H1 (cell line): ENCODE data around the gene OGDH.

Experiments used
- CEBPB ChIP-seq: IDR thresholded peaks from 2 replicates; pipeline ENCODE4 v1.6.1; 2012; ENCODE audit warnings: low read depth, low read length
- CHD1 ChIP-seq: IDR thresholded peaks from 2 replicates; pipeline ENCODE4 v1.6.1; 2012; ENCODE audit warnings: low read depth, low read length, improper control_type of control experiment
- EZH2 ChIP-seq: fragments of 200-600 bp; sonication (generic); IDR thresholded peaks from 2 replicates; pipeline ENCODE4 v1.7.1; 2012; ENCODE audit warnings: low read depth, mild to moderate bottlenecking, moderate library complexity, low read length, inconsistent platforms; ENCODE audit not compliant: severe bottlenecking
- HDAC2 ChIP-seq, 2 experiments: fragments of 300-600 bp in 1 of 2; sonication (generic) in 1 of 2; IDR thresholded peaks; 2 replicates each; pipeline ENCODE4 v1.6.1; 2011 to 2012; ENCODE audit warnings: low read depth in 2 of 2, low read length in 2 of 2, mild to moderate bottlenecking in 2 of 2, moderate library complexity in 2 of 2, borderline replicate concordance in 1 of 2, inconsistent platforms in 1 of 2
- HDAC6 ChIP-seq: IDR thresholded peaks from one replicate; pipeline ENCODE4 v1.7.1; 2012; ENCODE audit warnings: low read depth, mild to moderate bottlenecking, inconsistent platforms, low read length, moderate library complexity
- KDM5A ChIP-seq: fragments of 200-600 bp; IDR thresholded peaks from 2 replicates; pipeline ENCODE4 v1.7.1; 2012; ENCODE audit warnings: mild to moderate bottlenecking, low read length, inconsistent platforms, mixed read lengths
- SIN3A ChIP-seq, 2 experiments: IDR thresholded peaks in 1 of 2; conservative IDR thresholded peaks in 1 of 2; 2 replicates each; pipeline ENCODE4 v1.6.1; 2011 to 2012; ENCODE audit warnings: low read length in 2 of 2, improper control_type of control experiment in 1 of 2, low read depth in 1 of 2, mild to moderate bottlenecking in 1 of 2
- SIX5 ChIP-seq: IDR thresholded peaks from 2 replicates; pipeline ENCODE4 v1.6.1; 2011; ENCODE audit warnings: mild to moderate bottlenecking, low read depth, low read length
- SP1 ChIP-seq: IDR thresholded peaks from 2 replicates; pipeline ENCODE4 v1.6.1; 2011; ENCODE audit warnings: low read depth, low read length
- TF ChIP-seq, protein P1 (sequence below), 3 experiments: IDR thresholded peaks; 1 replicate in 2 of 3; 2 replicates in 1 of 3; pipeline versions ENCODE4 v1.5.1 to v1.6.1; 2011; ENCODE audit warnings: low read length in 3 of 3, mild to moderate bottlenecking in 3 of 3, inconsistent platforms in 2 of 3, low read depth in 1 of 3, moderate library complexity in 1 of 3; ENCODE audit not compliant: insufficient read depth in 1 of 3; ENCODE audit errors: control extremely low read depth in 1 of 3
- TF ChIP-seq, protein P2 (sequence below): IDR thresholded peaks from 2 replicates; pipeline ENCODE4 v1.6.1; 2012; ENCODE audit warnings: inconsistent platforms

DNA sequence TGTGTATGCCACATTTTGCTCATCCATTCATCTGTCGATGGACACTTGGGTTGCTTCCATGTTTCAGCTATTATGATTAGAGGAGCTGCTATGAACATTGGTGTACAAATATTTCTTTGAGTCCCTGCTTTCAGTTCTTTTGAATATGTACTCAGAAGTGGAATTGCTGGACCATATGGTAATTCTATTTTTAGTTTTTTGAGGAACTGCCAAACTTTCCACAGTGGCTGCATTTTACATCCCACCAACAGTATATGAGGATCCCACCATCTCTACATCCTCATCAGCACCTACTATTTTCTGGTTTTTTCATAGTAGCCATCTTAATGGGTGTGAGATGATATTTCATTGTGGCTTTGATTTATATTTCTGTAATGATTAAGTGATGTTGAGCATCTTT is 97.5 kb downstream of the OGDH start:
- TF ChIP-seq, protein P1, sequence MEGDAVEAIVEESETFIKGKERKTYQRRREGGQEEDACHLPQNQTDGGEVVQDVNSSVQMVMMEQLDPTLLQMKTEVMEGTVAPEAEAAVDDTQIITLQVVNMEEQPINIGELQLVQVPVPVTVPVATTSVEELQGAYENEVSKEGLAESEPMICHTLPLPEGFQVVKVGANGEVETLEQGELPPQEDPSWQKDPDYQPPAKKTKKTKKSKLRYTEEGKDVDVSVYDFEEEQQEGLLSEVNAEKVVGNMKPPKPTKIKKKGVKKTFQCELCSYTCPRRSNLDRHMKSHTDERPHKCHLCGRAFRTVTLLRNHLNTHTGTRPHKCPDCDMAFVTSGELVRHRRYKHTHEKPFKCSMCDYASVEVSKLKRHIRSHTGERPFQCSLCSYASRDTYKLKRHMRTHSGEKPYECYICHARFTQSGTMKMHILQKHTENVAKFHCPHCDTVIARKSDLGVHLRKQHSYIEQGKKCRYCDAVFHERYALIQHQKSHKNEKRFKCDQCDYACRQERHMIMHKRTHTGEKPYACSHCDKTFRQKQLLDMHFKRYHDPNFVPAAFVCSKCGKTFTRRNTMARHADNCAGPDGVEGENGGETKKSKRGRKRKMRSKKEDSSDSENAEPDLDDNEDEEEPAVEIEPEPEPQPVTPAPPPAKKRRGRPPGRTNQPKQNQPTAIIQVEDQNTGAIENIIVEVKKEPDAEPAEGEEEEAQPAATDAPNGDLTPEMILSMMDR (IDR thresholded peaks at IDR 0.05; ENCODE audit: control extremely low read depth in 1 of 3, insufficient read depth in 1 of 3, low read depth in 1 of 3, low read length in 3 of 3): no peak
- no peak for TF ChIP-seq SP1
- TF ChIP-seq KDM5A: no peak
- TF ChIP-seq HDAC2 (IDR thresholded peaks at IDR 0.05; ENCODE audit: borderline replicate concordance in 1 of 2, low read depth in 2 of 2, low read length in 2 of 2): no peak
- no peak for TF ChIP-seq EZH2
- no peak for TF ChIP-seq CEBPB
- TF ChIP-seq, protein P2, sequence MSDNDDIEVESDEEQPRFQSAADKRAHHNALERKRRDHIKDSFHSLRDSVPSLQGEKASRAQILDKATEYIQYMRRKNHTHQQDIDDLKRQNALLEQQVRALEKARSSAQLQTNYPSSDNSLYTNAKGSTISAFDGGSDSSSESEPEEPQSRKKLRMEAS: no peak
- no peak for TF ChIP-seq CHD1
- TF ChIP-seq SIN3A (conservative IDR thresholded peaks at IDR 0.05 in 1 of 2, IDR thresholded peaks at IDR 0.05 in 1 of 2; ENCODE audit: low read depth in 1 of 2, low read length in 2 of 2): no peak
- no peak for TF ChIP-seq HDAC6
- no peak for TF ChIP-seq SIX5
